CD4-positive, alpha-beta T cell treated with Interleukin-2 at 100 ng/mL for 4 hours (primary cell): ENCODE results near the gene ZNF214.

ENCODE experiments used
- DNase-seq: peaks from one replicate; pipeline ENCODE4 v3.0.0-alpha.2; 2020; ENCODE audit warnings: low spot score

ZNF214 gene

DNA sequence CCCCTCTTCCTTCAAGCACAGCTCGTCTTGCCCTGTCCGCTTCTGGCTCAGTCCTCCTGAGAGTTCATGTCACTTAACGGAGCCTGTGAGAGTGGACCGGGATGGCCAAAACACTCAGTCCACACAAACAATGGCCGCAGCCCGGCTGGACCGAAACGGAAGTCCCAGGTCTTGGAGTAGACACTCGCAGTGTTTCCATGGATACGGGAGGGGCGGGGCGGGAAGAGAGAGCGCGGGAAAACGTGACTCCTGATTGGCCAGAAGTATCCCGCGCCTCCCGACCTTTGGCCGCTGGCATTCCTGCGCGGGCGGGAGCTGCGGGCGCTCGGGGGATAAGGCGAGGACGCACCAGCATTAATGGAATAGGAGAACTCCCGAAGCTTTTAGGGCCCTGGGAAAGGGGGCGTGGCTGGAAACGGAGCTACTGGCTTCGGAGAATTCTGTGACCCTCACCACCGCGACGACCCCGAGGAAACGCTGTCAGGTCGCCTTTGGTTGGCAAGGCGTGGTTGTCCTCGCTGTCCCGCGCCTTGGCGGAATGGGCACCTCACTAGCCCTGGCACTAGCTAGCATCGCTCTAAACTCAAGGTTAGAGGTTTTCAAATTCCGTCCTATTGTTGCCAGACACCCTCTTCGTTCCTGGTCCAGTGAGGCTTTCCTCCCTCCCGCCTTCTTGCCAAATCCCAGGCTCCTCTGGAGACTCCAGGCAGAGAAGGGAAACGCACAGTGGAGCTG lies at the start of gene ZNF214, which contains the start of gene NLRP14:
ZNF214 (minus strand) TSS at position 164 of the 735 bp plus-strand sequence. CDS start 17,511 bp downstream, outside the sequence.
NLRP14 (plus strand) TSS at position 297 of the 735 bp plus-strand sequence. CDS start 18,108 bp downstream, outside the sequence.
- no peak for DNase-seq

DNA sequence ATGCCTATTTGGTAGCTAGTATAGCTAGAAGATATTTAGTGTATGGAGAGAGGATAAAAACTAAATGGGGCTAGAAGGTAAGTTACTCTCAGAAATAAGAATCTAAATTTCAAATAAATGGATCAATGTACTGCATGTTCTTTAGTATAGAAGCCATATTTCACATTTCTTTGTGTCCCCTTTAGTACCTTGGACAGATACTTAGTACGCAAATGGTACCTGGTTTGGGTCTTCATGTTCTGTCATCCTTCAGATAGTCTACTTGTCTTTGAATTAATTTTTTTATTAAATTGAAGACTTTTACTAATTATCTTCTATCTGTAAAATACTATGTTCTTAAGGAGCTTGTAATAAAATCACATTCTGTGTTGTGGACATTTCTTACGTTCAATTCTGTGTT lies 42.4 kb upstream of the ZNF214 start:
- no peak for DNase-seq

DNA sequence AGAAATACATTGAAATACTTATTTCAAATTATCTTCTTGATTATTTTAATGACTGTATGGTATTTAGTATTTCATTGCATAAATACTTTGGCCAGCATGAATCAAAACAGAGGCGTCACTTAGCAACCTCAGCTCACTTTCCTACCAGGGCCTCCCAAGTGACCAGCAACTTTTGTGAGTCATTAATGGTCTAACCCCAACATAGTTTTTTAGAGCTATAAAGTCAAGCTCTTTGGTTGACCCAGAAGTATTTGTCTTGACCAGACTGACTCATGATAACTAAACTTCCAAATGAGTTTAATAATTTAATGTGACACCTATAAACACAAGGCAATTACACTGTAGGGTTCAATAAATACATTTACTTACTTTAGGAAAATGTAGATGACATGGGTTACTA lies 40.7 kb upstream of the ZNF214 start:
- DNase-seq: no peak

GRCh38 chr11:7057641-7058040 lies 37.5 kb upstream of the ZNF214 start:
- DNase-seq: no peak

DNA sequence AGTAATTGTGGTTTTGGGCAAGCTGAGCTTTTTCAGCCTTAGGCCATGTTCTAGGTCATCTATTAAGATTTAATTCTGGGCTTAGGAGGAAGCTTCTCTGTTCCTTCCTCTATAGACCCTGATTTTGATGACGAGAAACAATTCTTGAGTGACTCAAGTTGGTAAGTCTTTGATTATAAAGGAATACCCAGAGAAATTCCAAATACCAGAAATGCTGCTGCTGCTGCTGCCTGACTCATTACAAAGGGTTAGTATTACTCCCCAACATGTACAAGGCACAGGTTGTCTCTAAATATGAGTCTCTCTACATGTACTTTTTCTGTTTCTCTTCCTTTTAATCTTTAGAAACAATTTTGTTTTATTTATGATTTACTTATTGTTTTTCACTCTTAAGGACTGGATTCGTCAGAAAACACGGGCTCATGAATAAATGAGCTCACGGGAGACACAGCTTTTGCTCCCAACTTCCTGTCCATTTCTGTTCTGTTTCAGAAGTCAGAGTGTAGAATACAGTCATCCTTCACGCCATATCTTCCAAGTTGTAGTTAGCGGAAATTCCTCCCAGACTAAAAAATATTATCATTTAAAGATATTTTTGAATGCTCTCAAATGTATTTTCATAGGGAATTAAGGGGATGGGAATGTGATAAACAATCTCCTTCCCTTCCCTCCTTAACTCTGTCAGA lies 36.8 kb upstream of the ZNF214 start:
- no peak for DNase-seq

- DNase-seq: no peak
These were observed 30.0 kb upstream of the ZNF214 start for GRCh38 chr11:7050191-7050590.

GRCh38 chr11:7046474-7047175 lies 26.5 kb upstream of the ZNF214 start:
- DNase-seq: no peak

DNA sequence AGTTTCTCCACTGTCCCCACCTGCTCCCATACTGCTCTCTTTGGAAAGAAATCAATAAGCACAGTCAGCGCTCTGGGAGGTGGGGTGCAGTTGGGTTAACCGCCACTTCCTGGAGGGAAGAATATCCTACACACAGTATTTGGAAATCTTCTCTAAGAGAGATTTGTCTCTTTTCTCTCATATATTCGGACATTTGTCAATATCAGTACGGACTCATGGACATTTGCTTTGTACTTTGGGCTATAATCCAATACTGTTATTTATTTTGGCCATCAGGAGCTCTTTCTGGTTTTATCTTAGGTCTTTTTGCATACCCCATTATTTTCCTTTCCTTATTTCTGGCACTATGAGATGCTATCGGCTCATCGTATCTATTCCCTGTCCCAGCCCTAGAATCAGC lies 13.9 kb upstream of the ZNF214 start:
- no peak for DNase-seq

DNA sequence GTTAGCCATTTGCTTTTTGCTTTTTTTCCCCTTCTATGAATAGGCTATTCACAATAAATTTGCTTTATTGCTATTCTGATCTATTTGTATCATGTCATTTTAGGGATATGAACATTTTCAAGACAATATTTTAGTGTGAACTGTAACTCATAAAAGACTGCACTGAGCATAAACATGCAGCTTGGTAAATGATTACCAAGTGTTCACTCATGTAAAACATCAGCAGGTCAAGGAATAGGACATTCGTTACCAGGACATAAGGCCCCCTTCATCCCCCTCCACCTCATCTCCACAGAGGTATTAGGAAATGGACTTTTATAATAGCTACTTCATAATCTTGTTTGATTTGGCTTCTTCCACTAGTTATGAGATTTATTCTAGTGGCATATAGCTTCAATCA lies 12.5 kb upstream of the ZNF214 start:
- DNase-seq: no peak

GRCh38 chr11:7031471-7031871 lies 11.3 kb upstream of the ZNF214 start:
- no peak for DNase-seq

DNA sequence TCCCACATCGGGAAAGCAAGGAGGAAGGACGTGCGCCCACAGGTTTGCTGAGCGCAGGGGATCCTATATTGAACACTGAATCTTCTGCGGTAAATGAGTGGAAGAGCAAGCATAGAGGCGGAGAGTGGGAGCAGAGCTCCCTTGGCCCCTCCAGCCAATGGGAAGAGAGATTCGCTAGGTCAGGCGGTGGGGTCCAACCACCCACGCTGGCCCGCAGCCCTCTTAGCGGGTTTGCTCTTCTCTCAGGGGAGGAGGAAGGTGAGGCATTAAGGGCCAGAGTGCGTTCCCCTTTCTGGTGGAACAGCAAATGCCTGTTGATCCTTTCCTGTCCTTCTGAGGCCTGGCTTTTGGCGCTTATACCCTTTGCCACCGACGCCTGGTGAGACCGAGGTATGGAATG lies 10.7 kb upstream of the ZNF214 start:
- DNase-seq: no peak

DNA sequence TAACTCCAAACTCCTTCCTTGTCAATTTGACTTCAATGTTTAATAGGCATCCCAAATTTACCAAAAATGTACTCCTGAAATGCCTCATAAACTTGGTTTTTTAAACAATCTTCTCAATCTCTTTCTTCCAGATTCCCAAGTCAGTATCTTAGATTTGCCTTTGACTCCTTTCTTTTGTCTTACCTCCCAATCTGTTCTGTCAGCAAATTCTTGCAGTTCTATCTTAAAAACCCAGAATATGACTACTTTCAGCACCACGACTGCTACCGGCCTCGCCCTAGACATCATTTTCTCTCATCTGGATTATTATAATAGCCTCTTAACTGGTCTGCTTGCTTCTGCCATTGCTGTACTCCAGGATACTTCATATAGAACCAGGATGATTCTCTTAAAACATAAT lies 8.0 kb upstream of the ZNF214 start:
- DNase-seq: no peak

DNA sequence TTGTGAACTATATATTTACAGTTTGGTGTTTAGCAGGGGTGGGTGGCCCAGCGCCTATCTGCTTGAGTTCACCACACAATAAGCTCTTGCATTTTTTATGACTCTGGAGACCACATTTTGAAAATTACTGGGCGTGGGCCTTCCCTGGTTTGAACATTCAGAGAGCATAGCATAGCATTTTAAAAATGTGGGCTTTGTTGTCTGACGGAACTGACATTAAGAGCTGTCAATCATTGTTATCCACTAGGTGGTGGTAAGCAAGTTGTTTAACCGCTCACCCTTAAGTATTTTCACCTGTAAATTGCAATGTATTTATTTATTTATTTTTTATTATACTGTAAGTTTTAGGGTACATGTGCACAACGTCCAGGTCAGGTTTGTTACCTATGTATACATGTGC lies 1.2 kb upstream of the ZNF214 start:
- no peak for DNase-seq

DNA sequence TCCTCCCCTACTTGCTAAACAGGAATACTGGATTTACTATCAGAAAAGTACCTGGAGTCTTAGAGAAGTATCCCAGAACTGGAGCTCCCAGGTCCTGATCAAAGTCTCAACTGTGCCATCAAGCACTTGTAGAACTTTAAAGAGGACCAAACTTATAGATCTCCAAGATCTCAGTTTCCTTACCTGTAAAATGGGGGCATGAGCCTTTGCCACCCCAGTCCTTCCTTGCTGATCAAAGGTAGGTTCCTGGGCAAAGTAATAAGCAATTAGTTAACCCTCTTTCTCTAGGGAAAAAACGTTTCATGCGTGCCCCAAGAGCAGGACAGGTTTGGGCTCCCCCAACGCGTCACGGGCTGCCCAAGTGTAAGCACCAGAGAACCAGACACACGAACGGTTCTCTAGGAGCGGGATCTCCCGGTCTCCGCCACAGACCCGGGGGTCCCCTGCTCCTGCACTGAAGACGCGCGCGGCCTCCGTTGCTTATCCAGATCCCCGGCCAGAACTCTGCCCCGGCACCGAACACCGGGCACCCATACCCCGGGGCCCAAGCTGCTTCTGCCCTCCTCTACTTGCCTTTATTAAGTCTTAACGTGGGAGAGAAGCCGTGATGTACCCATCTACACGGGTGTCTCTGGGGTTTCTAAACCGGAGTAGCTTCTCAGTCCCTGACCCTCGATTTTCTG lies 505 bp downstream of the ZNF214 start:
- no peak for DNase-seq

DNA sequence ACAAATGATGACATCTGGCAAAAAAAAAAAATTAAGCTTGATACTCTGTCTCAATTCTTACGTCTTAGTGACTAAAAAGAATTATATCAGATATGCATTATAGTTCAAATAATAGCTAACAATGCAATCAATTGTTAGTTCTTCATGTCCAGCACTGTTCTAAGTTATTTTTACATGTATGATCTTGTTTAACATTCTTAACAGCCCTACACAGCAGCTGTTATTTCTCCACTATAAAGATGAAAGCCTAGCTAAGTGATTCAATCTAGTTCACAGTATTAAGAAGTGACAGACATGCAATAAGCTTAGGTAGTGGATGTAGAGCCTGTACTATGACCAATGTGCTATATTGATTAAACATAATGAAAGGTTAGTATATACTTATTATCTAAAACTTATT lies 4.1 kb downstream of the ZNF214 start:
- DNase-seq: no peak

DNA sequence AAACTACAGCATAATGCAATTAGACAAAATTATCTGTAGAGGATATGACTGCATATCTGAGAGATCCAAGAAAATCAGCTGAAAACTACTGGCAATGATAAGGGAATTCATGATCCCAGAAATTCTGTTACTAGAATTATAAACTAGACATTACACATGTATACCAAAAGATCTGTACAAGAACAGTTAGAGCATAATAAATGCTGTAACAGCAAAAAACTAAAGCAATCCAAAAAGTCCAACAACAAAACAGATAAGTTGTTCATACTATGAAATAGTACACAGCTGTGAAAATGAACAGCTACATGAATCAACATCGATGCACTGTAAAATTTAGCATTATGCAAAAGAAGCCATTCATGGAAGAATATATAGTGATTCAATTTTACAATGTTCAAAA lies 6.0 kb downstream of the ZNF214 start:
- no peak for DNase-seq

DNA sequence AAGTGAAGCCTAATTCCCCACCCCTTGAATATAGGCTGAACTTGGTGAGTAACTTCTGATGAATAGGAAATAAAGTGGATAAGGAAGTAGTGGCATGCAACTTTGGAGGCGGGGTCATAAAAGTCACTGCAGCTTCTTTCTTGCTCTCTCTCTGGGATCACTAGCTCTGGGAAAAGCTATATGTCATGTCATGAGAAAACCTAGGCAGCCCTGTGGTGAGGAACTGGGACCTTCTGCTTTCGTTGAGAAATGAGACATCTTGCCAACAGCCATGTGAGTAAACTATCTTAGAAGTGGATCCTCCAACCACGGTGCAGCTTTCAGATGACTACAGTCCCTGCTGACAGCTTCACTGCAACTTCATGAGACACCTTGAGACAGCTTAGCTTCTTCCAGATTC lies 15.7 kb downstream of the ZNF214 start:
- no peak for DNase-seq

- DNase-seq: no peak
These were observed 24.4 kb downstream of the ZNF214 start for GRCh38 chr11:6995703-6996102.

DNA sequence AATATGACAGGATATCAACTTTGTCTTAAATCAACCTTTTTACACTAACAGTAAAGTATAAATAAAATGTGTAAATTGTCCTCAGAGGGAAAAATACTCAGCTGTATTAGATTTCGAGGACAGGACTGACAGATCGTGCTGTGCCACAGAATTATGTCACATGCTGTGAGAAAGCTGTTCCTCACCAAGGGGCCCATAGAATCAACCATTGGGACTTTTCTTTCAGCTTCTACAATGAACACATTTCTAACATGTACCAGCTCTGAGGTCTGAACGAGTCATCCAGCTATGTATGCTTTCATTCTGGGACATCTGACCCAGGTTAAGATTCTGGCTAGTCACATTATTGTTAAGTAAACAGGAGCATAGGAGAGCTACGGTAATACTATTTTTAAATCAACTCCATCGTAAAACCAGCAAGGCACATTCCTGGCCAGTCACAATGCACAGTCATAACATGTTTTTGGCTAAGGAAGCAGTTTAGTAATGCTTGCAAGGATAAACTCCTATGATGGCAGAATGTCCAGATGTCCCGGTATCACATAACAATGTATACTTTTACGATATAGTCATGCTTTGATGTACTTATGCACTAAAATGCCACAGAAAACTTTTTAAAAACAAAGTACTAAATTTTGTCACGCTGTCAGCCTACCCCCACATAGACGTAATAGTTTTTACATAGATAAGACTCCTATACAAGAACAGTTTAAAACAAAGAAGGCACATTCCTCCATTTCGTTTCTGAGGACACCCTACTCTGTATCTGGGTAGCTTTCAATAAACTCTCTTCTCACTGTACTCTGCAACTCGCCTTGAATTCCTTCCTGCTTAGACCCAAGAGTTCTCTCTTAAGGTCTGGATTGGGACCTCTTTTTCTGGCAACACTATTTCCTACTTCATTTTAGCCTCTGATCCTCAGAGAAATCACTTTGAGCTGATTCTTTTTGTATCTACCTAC lies 27.4 kb downstream of the ZNF214 start:
- no peak for DNase-seq

DNA sequence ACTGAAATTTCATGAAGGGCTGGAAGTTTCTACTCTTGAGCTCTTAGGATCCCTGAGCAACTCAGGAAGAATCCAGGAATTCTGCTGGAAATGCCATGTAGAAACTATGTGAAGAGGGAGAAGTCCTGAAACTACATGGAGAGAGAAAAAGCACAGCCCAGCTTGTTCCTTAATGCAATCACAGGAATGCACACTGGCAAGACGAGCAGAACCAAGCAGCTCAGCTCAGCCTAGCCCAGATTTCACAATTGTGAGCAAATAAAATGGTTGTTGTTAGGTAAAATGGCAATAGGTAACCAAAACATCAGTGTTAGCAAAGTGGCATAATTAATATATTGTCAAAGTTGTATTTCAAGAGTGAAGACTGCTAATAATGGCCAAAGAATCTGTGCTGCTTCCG lies 28.1 kb downstream of the ZNF214 start:
- no peak for DNase-seq

GRCh38 chr11:6991227-6991626 lies 28.9 kb downstream of the ZNF214 start:
- DNase-seq: no peak
